ENCODE measurements around the gene DGKB. TPM values are rescaled to one million over a fixed set of nuclear protein-coding genes. Genes with fewer than 3 reads are reported as not detected.

The DGKB gene
- 0.02 TPM in 1 of 2 replicates, not detected in the other for total RNA-seq (2014; rRNA removed; shearing (Covaris generic))
- polyA plus RNA-seq (2014; cell fraction: nucleus; rRNA removed): 0.21 TPM in 1 of 2 replicates, not detected in the other

- DNase-seq (ENCODE audit: extremely low read depth, low read depth): no peak
Observed at GRCh38 chr7:14902589-14903067, at the start of gene DGKB. Gene DGKB, minus strand, starts transcription at chr7:14902751.

- DNase-seq (ENCODE audit: extremely low read depth, low read depth): no peak
Observed at GRCh38 chr7:14950013-14950412, 47.5 kb upstream of the DGKB start.

GRCh38 chr7:14938181-14938580, 35.6 kb upstream of the DGKB start:
- DNase-seq (ENCODE audit: extremely low read depth, low read depth): no peak

GRCh38 chr7:14937581-14937980, 35.0 kb upstream of the DGKB start:
- no peak for DNase-seq (ENCODE audit: extremely low read depth, low read depth)

- DNase-seq (ENCODE audit: extremely low read depth, low read depth): no peak
Observed at GRCh38 chr7:14936554-14936953, 34.0 kb upstream of the DGKB start.

GRCh38 chr7:14934839-14935238, 32.3 kb upstream of the DGKB start:
- DNase-seq (ENCODE audit: extremely low read depth, low read depth): no peak

GRCh38 chr7:14931511-14932215, 29.1 kb upstream of the DGKB start:
- DNase-seq (ENCODE audit: extremely low read depth, low read depth): no peak

GRCh38 chr7:14924398-14924797, 21.8 kb upstream of the DGKB start:
- DNase-seq (ENCODE audit: extremely low read depth, low read depth): no peak

GRCh38 chr7:14911077-14911476, 8.5 kb upstream of the DGKB start:
- DNase-seq (ENCODE audit: extremely low read depth, low read depth): no peak

GRCh38 chr7:14908697-14909096, 6.1 kb upstream of the DGKB start:
- no peak for DNase-seq (ENCODE audit: extremely low read depth, low read depth)

- DNase-seq (ENCODE audit: extremely low read depth, low read depth): no peak
Observed at GRCh38 chr7:14905764-14906163, 3.2 kb upstream of the DGKB start.

GRCh38 chr7:14900051-14900450, 2.5 kb downstream of the DGKB start:
- no peak for DNase-seq (ENCODE audit: extremely low read depth, low read depth)

- DNase-seq (ENCODE audit: extremely low read depth, low read depth): no peak
Observed at GRCh38 chr7:14899030-14899429, 3.5 kb downstream of the DGKB start.

GRCh38 chr7:14896461-14896860, 6.1 kb downstream of the DGKB start:
- DNase-seq (ENCODE audit: extremely low read depth, low read depth): no peak

GRCh38 chr7:14894826-14895225, 7.7 kb downstream of the DGKB start:
- no peak for DNase-seq (ENCODE audit: extremely low read depth, low read depth)

GRCh38 chr7:14892961-14893360, 9.6 kb downstream of the DGKB start:
- DNase-seq (ENCODE audit: extremely low read depth, low read depth): no peak

- DNase-seq (ENCODE audit: extremely low read depth, low read depth): no peak
Observed at GRCh38 chr7:14891289-14891688, 11.3 kb downstream of the DGKB start.

GRCh38 chr7:14888962-14889361, 13.6 kb downstream of the DGKB start:
- DNase-seq (ENCODE audit: extremely low read depth, low read depth): no peak

GRCh38 chr7:14886533-14886932, 16.0 kb downstream of the DGKB start:
- no peak for DNase-seq (ENCODE audit: extremely low read depth, low read depth)

- no peak for DNase-seq (ENCODE audit: extremely low read depth, low read depth)
Observed at GRCh38 chr7:14875941-14876587, 26.5 kb downstream of the DGKB start.

GRCh38 chr7:14871880-14872279, 30.7 kb downstream of the DGKB start:
- no peak for DNase-seq (ENCODE audit: extremely low read depth, low read depth)

- DNase-seq (ENCODE audit: extremely low read depth, low read depth): no peak
Observed at GRCh38 chr7:14870394-14870793, 32.2 kb downstream of the DGKB start.

Measured in NCI-H460 (cell line).